HG03280 (cell line): ENCODE data around the gene NEFH.

ENCODE experiments used
- ATAC-seq: cut with Tn5 transposase; IDR thresholded peaks from one replicate; pipeline ENCODE4 v1.9.1; 2021; ENCODE audit warnings: mild to moderate bottlenecking, moderate library complexity; ENCODE audit not compliant: unreplicated experiment

Gene NEFH

DNA sequence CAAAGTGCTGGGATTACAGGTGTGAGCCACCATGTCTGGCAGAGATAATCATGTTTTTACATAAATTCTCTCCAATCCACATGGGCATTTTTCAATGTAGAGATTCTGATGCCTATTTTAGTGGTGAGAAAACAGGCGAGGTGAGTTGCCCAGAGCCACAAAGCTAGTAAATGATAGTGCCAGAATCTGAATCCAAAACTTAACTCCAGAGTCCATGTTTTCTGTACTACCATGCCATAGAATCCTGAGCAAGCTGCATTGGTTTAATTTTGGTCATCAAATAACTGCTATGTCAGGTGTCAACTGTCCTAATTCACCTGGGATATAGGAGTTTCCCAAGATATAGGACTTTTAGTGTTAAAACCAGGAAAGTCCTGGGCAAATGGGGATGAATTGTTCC is 13.6 kb downstream of the NEFH start:
- ATAC-seq = no peak

DNA sequence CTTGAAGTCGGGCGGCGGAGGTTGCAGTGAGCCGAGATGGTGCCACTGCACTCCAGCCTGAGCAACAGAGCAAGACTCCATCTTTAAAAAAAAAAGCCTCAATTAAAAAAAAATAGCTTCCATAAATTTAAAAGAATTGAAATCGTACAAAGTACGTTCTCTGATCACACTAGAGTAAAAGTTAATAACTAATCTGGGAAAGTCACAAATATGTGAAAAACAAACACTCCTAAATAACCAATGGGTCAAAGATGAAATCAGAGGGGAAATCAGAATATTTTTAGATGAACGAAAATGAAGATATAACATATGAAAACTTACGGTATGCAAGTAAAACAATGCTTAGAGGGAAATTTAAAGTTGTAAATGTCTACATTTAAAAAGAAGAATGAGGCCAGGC is 19.8 kb downstream of the NEFH start:
- ATAC-seq = no peak

DNA sequence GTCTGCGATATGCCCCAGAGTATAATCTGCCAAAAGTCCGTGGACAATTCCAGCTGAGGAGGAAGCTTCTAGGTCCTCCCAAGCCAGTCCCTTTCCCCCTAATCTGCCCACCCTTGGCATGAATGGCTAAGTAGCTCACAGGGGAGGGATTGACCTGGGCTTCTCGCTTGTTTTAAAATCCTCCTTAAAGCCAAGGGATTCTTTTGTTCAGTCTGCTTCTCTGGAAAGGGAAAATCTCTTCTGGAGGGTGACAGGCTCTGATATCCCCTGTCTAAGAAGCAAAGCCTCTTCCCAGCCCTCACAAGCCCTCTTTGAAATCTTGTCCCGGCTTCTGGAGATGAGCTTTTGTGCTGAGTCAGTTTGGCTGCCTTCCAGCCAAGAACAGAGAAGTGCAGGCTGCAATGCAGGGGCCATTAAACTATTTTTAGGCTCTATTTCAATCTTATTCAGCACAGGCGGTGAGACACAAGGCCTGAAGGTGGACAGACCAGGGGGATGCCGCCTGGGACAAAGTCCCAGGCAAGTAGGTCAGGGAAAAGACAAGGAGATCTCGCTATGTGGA is 23.9 kb downstream of the NEFH start:
- ATAC-seq = no peak

DNA sequence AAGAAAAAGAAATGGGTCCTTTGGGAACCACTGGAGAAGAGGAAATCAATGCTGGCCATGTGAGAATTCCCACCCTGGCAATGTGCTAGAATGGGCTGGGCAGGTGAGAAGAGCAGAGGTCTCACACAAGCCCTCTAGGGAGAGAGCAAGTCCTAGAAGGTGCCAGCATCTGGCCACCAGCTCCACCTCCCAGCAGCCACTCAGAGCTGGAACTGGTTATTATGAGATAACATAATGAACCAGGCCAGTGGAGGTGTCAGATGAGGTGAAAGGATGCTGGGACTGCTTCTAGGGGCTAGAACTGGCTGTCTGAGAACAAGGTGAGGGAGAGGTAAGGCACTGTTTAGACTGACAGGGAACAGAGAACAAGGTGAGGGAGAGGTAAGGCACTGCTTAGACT is 29.3 kb downstream of the NEFH start:
- no peak for ATAC-seq

DNA sequence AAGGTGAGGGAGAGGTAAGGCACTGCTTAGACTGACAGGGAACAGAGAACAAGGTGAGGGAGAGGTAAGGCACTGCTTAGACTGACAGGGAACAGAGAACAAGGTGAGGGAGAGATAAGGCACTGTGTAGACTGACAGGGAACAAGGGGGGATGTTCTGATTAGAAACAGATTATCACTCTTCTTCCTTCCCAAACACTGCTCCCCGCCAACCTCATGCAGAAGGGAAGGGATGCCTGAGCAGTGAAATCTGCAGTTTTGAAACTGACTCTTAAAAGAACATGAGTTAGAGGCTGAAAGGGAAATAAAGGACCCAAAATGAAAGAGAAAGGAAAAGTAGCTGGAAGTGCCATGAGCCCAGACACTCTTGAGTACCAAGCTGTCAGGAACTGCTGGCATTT is 29.8 kb downstream of the NEFH start:
- no peak for ATAC-seq

DNA sequence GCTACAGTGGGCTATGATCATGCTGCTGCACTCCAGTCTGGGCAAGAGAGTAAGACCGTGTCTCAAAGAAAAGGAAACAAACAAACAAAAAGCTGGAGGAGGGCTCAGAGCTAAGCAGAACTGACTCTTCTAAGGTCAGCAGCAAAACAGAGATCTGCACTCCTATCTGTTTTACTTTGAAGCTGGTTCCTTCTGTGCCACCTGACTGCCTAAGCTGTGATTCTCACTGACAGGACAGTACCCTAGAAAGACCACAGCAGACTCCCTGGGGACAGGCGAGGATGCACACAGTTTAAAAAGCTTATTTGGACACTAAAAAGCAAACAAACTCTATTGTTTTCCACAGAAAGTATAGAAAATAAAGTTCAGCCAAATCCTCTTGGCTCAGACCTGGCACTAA is 30.5 kb downstream of the NEFH start:
- no peak for ATAC-seq

DNA sequence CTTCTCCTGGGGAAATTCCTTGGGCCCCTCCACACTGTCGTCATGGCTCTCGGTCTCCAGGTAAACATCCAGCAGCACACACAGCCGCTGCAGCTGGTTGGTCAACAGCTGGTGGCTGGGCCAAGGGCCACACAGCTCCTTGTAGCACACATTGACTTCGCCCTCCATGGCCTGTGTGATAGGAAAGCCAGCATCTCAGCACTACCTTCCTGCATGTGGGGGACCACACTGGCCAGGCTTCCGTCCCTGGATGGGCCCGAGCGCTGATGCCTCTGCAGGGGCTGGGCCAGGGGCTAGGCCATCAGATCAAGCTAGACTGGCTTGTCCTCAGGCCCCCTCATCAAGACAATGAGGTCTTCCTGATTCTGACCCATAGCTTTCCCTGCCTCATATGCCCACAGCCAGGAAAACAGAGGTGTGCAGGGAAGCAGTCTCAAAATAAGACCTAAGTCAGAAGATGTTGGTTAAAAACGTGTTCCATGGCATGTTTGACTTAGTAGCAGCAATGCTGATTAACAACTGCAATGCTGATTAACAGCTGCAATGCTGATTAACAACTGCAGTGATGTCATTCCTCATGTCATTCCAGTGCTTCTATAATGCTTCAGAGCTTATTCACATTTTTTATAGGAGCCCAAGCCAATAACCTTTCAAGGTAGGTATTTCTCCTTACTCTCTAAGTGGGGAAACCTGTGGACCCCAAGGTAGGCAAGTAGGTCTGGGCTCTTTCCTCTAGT is 31.3 kb downstream of the NEFH start:
- ATAC-seq = no peak

DNA sequence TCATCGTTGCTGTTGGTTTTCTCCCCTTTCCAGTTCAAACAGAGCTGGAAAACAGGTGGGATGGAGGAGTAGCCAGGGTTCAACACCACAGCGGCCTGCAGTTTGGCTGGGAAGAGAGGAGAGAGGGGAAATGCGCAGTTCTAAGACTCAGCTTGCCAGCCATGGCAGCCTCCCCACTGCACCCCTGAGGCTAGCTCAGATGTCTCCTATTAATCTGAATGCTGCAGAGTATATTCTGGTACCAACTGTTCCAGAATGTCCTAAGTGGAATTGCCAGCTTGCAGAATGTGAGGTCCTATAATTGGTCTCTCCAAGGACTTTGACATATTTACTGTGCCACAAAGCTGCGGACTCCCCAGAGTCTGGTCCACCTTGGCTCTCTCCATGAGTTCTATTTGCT is 32.0 kb downstream of the NEFH start:
- ATAC-seq = no peak

DNA sequence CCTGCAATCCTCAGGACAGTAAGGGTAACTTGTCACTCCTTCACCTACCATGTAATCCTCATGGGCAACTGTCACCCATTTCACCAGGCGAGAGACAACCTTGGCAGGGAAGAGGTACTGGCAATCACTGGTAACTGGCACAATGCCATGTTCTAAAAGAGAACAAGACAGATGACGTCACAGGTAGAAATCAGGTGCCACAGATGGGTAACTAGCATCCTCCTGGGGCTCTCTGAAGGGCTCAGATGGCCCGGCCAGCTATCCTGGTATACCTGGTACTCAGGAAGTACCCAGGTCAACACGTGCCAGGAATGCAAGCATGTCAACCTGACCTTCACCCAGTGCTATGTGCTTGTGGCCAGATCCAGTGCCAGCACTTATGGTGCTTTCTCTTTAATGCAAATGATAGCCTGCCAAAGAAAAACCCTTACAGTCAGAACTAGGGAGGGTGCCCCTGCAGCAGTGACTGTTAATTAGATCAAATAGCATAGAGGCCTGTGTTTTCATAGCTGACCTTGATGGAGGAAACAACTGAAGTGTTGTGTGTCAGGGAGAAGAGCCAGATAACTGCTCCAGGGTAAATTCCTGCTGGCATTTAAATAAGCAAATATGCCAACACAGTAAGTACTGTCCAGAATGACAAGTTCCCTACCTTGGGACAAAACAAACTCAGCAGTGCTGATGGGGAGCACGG is 37.3 kb downstream of the NEFH start:
- no peak for ATAC-seq

DNA sequence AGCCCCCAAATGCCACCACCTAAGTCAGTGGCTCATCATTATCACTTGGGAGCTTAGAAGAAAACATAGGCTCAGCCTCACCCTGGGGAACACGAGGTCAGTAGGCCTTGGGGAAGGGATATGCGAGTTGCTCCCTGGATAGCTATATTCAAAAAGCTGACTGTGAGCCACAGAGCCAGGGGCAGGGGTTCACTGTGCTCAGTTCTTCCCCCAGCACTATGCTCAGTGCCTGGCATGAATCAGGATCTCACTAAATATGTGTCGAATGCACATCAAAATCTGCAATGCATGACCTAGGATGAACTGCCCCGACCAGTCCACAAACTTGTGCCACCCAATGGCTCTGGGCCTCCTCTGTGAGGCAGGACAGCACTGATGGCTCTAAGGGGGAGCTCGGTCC is 38.4 kb downstream of the NEFH start:
- ATAC-seq = no peak

DNA sequence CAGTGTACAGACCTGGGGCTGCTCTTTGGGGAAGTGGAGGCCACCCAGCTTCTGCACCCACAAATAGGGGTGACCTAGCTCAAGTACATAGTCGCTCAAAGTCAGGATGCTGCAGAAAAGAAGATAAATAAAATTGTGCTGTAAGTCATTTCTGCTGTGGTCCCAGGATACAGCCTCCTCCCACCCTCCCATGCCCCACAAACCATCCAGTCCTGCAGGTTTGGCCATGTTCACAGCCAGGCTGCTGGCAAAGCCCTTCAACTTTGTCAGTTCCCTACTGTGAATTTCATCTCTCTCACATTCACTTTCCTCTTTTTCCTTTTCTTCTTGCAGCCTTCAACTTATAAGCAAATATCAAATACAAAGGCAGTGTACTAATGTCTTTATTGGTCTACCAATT is 40.0 kb downstream of the NEFH start:
- ATAC-seq = no peak

DNA sequence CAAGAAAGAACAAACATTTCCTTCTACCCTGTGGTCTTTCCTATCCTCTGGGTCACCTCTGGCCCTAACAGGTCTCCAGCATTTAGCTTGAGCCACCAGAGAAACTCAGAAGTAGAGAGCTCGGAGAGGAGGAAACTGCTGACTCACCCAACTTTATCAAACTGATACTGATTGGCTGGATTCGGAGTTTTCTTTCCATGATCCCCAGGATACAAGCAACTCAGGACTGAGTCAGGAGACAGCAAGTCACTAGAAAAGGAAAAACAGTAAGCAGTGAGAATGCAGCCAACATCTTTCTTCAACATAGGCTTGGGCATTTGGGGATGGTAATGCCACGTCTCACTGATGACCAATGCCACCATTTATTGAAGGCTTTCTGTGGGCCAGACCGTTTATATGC is 40.8 kb downstream of the NEFH start:
- ATAC-seq = no peak

DNA sequence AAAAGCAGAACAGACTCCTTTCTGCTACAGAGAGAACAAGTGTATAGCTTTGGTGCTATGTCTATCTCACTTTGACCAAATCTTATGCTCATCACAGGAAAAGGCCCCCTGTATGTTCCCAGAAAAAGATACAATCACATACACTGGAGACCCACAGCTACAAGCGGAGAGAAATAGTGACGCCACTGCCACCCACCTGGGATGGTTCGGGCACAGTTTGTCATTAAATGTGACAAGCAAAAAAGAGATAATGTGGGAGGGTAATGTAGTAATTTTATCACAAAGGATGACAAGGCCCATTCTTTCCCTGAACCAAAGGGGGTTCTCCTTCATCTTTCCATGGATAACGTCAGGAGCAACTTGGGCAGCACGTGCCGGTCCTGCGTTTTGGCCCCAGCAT is 41.5 kb downstream of the NEFH start:
- ATAC-seq = no peak

DNA sequence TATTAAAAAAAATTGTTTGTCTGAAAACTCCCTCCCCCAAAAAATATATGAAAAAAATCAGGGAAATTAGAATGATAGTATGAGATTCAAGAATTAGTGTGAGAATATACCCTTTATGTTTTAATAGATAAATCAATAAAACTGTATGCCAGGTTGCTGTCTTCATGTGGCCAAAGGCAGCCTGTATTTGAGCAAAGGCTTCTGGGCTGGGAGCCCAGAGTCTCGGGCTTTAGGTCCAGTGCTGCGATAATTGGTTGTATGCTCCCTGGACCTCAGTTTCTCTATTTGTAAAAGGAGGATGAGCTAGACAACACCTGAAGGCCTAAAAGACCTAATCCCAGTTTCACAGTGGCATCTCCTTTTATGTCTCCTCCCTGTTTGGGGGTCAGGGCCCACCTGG is 43.7 kb downstream of the NEFH start:
- ATAC-seq = no peak

DNA sequence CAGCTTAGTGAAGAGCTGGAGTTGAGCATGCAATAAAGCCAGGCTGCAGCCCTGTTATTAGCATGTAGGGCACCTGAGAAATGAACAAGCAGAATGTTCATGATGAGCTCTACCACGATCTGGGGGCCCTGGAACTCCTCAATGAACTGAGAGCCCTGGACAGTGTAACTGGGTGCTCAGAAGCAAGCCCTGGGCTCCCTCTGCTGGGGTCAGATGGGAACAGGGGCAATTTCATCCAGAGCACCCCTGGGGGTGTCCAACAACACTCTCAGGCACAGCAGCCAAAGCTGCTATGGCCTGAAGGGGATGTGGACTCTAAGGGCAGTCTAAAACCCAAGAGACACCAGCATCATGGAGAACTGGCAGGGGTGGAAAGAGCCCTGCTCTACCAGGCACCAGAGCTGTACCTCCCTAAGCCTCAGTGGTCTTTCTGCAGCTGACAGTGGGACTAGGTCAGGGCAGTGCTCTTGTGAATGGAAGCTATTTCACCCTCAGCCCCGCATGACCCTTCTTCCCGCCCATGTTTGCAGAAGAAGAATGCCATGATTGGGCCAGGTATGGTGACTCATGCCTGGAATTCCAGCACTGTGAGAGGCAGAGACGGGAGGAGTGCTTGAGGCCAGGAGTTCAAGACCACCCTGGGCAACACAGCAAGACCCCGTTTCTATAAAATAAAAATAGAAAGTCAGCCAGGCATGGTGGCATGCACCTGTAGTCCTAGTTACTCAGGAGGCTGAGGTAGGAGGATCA is 44.6 kb downstream of the NEFH start:
- no peak for ATAC-seq

DNA sequence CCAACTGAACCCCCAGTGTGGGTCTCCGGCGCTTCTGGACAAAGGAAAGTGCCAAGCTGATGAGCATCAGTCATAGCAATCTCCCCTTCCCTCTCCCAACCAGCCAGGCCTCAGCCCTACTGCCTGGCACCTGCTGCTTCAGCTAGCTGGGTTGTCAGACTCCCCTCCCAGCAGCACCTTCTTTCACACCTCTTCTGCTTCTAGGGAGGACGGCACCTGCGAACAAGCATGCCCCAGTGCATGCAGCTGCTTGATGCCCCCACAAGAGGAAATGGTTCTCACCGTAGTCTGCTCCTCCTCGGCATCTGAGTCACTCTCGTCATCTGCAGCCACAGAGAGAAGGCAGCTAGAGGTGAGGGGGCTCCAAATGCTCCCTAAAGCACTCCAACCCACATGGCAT is 48.1 kb downstream of the NEFH start:
- ATAC-seq = no peak

DNA sequence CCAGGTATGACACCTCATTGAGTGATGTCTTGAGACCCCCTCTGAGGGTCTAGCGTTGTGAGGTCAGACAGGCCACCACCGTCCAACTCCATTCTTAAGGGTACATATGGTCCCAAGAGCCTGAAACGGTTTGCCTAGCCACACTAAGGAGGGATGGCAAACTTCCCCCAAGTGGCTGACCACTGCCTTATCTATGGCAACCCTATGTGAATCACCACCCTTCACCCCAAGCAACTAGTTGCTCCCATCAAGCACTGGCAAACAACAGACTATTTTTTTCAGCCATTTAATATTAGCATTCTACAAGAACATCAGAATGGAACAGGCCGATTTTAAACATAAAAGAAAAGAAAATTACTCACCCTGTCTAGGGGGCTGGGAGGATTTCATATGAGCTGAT is 50.7 kb downstream of the NEFH start:
- no peak for ATAC-seq

DNA sequence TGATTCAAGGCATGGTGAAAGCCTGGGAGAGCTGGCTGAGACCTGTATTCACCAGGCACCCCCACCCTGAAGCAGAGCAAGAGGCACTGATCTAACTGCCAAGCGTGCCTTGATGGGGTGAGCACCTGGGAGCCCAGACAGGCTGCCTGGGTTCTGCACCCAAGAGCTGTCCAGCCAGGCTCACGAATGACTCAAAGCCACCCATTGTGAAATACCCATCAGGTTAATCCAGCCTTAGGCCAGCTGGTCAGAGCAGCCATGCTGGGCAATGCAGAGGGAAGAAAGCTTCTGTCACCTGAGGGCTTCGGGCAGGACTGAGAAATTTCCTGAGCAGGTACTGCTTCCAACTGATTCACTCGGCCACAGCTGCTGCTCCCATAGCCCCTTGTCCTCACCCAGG is 51.4 kb downstream of the NEFH start:
- ATAC-seq = no peak

DNA sequence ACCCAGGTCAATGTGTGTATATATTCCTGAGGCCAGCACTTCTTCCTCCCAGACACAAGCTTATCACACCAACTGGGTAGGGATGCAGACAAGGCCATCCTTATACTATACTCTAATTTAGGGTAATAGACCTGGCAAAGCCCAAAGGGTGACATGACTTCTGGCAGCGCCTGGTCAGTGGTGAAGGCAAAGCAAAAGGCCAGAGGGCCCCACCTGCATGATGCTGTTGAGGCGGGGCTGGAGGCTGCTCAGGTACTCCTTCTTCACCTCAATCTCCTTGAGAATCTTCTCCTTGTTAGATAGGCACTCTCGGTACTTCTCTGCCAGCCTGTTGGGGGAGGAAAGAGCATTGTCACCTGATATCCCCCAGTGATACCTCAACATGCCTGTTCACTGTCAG is 56.4 kb downstream of the NEFH start:
- no peak for ATAC-seq

DNA sequence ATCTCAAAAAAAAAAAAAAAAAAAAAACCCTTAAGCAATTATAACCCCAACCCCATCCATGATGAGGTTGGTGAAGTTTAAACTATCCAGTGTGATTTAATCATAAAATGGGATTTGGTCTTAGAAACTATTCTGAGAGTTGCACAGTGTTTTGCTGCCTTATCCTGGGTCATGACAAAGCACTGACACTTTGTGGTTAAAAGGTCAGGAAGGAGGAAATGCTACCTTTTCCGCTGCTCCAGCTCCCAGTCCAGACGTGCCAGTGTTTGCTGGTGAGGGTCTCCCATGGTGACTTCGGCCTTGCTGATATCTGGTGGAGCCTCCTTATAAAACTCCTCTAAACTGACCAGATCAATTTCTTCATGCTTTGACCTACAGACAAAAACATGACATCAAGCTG is 59.1 kb downstream of the NEFH start:
- no peak for ATAC-seq
